Fibroblast of skin of scalp (primary cell): ENCODE data around the gene CYP4B1.
"Not testable (repeated sequence)": the region's sequence is repeated elsewhere in the genome, so short reads cannot be mapped to it uniquely, and the experiment has no call there.

ENCODE experiments used
- DNase-seq: peaks from one replicate; pipeline ENCODE4 v3.0.0-alpha.2; 2013

Gene CYP4B1

DNA sequence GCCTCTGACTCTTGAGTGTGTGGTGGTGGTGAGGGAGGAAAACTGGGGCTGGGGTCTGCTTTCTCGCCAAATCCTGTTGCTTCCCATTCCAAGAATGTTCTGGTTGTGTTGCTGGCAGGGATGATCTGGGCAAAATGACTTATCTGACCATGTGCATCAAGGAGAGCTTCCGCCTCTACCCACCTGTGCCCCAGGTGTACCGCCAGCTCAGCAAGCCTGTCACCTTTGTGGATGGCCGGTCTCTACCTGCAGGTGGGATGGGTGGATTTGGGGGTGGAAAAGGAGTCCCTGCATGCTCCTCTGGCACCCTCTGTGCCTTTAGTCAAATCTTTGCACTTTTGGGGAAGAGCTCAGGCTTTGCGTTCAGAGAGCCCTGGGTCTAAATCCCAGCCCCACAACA is 18.1 kb downstream of the CYP4B1 start:
- DNase-seq, result no peak

DNA sequence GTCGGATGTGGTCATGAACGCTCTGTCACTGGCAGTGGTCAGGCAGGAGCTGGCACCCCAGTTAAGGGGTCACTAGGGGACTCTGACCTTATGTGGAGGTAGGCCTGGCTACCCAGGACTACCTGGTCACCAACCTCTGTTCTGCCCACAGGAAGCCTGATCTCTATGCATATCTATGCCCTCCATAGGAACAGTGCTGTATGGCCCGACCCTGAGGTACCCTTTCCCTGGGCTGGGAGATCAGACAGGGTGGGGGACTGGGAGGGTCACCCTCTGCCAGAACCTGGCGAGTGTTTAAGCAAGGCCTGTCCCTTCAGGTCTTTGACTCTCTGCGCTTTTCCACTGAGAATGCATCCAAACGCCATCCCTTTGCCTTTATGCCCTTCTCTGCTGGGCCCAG is 19.0 kb downstream of the CYP4B1 start:
- DNase-seq, result no peak

DNA sequence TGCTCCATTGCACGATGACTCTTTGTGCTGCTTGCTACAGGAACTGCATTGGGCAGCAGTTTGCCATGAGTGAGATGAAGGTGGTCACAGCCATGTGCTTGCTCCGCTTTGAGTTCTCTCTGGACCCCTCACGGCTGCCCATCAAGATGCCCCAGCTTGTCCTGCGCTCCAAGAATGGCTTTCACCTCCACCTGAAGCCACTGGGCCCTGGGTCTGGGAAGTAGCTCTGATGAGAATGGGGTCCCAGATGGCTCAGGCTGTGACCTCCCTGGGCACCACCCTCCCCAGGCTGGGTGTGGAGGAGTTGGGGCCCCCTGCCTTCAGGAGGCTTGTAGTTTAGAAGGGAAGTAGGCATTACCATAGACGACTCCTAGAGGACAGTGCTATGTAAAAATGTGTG is 19.7 kb downstream of the CYP4B1 start:
- no peak for DNase-seq

DNA sequence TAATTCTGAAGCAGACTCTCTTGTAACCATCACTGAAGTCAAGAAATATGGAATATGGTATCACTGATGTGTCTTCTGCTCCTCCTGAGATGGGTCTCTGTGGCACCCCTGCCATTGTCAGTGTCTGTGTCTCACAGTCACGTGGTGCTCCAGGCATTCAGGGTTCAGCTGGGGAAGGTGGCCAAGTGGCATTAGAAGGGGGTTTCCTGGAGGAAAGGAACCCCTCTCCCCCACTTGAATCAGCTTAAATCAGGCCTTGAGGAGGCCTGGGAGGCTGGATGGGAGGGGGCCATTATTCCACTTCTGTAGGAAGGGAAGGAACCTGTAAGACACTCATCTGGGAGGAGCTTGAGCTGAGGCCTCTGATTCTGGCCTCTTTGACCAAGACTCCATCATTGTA is 20.5 kb downstream of the CYP4B1 start:
- no peak for DNase-seq

GRCh38 chr1:46820076-46820475 is 21.2 kb downstream of the CYP4B1 start:
- no peak for DNase-seq

GRCh38 chr1:46820560-46821060 is 21.8 kb downstream of the CYP4B1 start:
- no peak for DNase-seq

DNA sequence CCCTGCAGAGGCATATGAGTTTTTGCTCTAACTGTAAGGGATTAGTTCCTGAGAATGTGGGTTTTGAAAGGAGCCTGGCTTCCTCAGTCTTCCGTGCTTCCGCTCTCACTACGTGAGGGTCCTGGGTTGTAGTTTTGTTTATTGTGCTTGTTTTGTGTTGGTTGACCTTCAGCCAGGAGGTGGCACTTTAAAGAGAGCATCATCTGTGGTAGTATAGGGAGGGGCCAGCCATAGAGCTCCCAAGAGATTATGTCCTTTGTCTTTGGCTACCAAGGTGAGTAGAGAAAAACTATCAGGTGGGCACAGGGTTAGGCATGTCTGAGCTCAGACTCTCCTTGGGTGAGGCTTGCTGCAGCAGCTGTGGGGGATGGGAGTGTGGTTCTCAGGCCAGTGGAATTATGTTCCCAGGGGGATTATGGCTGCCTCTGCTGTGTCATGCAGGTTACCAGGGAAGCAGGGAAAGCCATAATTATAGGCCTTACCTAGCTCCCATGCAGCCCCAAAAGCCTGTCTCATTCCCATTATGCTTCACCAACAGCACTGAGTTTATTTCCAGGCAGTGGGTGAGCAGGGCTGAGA is 23.5 kb downstream of the CYP4B1 start:
- no peak for DNase-seq

GRCh38 chr1:46823151-46823550 is 24.3 kb downstream of the CYP4B1 start:
- no peak for DNase-seq

DNA sequence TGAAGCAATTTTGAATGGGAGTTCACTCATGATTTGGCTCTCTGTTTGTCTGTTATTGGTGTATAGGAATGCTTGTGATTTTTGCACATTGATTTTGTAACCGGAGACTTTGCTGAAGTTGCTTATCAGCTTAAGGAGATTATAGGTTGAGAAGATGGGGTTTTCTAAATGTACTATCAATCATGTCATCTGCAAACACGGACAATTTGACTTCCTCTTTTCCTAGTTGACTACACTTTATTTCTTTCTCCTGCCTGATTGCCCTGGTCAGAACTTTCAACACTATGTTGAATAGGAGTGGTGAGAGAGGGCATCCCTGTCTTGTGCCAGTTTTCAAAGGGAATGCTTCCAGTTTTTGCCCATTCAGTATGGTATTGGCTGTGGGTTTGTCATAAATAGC is 28.0 kb downstream of the CYP4B1 start:
- not testable (repeated sequence) for DNase-seq

- DNase-seq, result no peak
Observed at GRCh38 chr1:46830665-46831322, 31.9 kb downstream of the CYP4B1 start.

DNA sequence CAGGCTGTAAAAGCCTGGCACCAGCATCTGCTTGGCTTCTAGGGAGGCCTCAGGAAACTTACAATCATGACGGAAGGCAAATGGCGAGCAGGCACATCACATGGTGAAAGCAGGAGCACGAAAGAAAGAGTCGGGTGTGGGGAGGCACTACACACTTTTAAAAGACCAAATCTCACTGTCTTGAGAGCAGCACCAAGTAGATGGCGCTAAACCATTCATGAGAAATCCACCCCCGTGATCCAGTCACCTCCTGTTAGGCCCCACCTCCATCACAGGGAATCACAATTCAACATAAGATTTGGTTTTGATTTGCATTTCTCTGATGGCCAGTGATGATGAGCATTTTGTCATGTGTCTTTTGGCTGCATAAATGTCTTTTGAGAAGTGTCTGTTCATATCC is 36.6 kb downstream of the CYP4B1 start:
- DNase-seq, result not testable (repeated sequence)

GRCh38 chr1:46846386-46846785 is 47.5 kb downstream of the CYP4B1 start:
- DNase-seq, result not testable (repeated sequence)

GRCh38 chr1:46857660-46858065 is 58.8 kb downstream of the CYP4B1 start:
- not testable (repeated sequence) for DNase-seq

DNA sequence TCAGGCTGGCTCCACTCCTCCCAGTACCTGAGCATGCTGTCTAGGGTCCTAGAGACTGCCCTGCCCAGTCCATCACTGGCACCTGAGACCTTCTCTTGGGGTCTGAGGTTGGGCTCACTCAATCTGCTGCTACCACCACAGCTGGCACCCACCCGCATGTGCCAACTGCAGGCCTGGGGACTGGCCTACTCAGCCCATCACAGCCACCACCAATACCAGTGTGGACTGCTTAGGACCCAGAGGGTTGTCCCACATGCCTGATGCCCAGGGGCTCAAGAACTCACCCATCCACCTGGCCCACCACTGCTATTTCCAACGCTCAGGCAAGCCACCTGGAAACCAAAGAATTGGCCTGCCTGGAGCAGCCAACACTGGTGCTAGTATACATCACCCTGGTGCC is 63.5 kb downstream of the CYP4B1 start:
- no peak for DNase-seq
